ENCODE measurements around the gene INTS3.
"Not testable (repeated sequence)": the region's sequence is repeated elsewhere in the genome, so short reads cannot be mapped to it uniquely, and the experiment has no call there.

The INTS3 gene

DNA sequence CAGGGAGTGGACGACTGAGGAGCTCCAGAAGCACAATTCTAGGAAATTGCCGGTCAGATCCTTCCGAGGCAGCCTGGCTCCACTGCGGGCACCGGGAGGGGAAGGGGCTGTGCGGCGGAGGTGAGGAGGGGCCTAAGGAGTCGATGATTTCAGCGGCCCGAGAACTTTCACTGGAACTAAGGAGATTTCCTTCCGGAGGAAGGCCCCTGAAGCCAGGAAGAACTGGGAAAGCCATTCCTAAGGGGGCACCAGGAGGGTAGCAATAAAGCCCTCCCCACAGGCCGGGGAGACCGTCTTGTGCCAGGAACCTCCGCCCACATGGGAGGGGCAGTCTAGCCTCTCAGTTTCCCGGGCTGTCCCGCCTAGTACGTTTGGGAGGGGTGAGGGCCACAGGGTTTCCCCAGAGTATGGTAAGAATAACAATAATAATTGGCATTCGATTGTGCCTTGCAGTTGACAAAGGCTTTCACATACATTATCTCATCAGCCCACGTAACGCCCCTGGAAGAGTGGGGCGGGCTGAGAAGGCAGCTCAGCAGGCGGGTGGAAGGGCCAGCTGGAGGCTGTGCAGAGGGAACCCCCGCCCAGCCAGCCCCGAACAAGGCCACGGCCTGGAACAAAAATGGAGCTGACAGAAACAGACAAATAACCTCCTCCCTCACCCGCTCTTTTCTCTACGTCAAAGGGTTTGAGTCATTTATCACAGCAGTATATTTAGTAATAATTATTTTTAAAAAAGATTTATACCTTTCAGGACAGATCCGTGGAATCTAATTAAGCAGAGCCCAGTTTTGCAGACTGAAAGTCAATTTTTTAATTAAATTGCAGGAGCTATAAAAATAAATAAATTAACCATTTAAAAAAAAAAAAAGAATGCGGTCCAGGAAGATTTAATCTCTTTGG, 29.6 kb upstream of the INTS3 start:
- no peaks in the 10 kb centered on the region for H4K20me1 ChIP-seq
- H3K9ac ChIP-seq = peak overlapping the region; percentile 4 to 59 (median 29); a peak in 12 of 22 replicates
- H3K4me3 ChIP-seq = peak overlapping the region in 3 of 10 experiments; percentile 1 to 38 (median 28); a peak in 3 of 20 replicates

DNA sequence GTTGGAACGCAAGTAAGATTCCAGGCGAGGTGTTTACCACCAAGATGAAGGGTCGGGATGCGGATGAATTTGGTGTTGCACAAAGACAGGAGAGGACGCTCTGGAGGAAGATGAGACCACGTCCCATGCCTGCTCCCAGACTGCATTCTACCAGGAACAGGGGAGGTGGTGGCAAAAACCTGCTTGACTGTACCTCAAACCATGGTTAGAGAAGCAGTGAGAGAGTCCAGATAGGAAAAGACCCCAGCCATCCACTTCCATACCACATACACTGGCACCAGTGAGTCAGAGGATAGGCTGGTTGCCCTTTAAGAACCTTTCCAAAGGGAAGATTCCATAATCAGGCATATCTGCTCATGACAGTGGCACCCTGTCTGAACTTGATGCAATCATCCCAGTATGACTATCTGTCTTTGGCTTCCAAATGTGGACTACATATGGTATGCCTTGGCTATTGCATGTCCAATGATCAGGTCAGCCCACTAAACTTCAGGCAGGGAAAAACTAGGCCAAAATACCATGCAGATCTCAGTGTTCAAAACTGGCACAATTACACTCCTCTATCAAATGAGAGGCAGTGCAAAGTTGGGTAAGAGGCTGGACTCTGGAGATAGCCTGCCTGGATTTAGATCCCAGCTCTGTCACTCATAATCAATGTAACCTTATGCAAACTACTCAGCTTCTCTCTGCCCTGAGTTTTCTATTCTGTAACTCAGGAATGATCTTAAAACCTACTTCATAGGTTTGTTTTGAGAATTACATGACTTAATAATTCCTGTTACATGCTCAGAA, 28.7 kb upstream of the INTS3 start:
- Histone ChIP-seq H3K4me2 (peak overlapping the region in 6 of 11 experiments; percentile 27 to 72 (median 64); a peak in 6 of 22 replicates), H3K9ac (no peak overlapping the region), H3K4me3 (no peak overlapping the region), H3K27ac (no peak overlapping the region), H3K4me1 (peaks cover 12 to 27% (median 18%) of the 10 kb centered on the region in 10 experiments), H3K27me3 (0 out of 22 replicates have a peak, but pooled peaks cover 0 to 5% (median 0%) of the 10 kb centered on the region in 11 experiments), H4K20me1 (no peaks in the 10 kb centered on the region), H3K36me3 (no peaks in the 10 kb centered on the region), H3K9me3 (replicated peaks in 1 of 11) (no peaks in the 10 kb centered on the region)
- TF ChIP-seq Cebpa-rat (IDR thresholded peaks at IDR 0.05) = no peak

More for the DNA sequence above, 29.6 kb upstream of the INTS3 start:
- 0 out of 22 replicates have a peak, but pooled peaks cover 0 to 5% (median 0%) of the 10 kb centered on the region in 11 experiments for H3K27me3 ChIP-seq
- H3K27ac ChIP-seq = peak overlapping the region in 10 of 11 experiments; percentile 0 to 68 (median 43); a peak in 18 of 22 replicates
- TF ChIP-seq Cebpa-rat (IDR thresholded peaks at IDR 0.05) = no peak
- no peaks in the 10 kb centered on the region for H3K9me3 ChIP-seq (replicated peaks in 1 of 11)
- H3K4me2 ChIP-seq = peak overlapping the region; percentile 27 to 74 (median 62)
- peaks cover 12 to 27% (median 18%) of the 10 kb centered on the region in 10 experiments for H3K4me1 ChIP-seq
- H3K36me3 ChIP-seq = no peaks in the 10 kb centered on the region

DNA sequence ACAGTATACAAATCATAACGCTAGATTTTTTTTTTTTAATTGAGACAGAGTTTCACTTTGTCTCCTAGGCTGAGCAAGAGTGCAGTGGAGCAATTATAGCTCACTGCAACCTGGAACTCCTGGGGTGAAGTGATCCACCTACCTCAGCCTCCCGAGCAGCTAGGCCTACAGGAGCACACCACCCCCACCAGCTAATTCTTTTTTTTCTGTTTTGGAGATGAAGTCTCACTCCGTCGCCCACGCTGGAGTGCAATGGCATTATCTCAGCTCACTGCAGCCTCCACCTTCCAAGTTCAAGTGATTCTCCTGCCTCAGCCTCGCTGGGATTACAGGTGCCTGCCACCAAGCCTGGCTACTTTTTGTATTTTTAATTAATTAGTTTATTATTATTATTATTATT, 28.1 kb upstream of the INTS3 start:
- Histone ChIP-seq H3K27ac (no peak overlapping the region), H3K9me3 (replicated peaks in 1 of 11) (no peaks in the 10 kb centered on the region), H3K36me3 (no peaks in the 10 kb centered on the region), H3K4me1 (peaks cover 12 to 27% (median 18%) of the 10 kb centered on the region in 10 experiments), H3K4me3 (no peak overlapping the region), H3K27me3 (0 out of 22 replicates have a peak, but pooled peaks cover 0 to 5% (median 0%) of the 10 kb centered on the region in 11 experiments), H4K20me1 (no peaks in the 10 kb centered on the region), H3K4me2 (no peak overlapping the region), H3K9ac (no peak overlapping the region)
- TF ChIP-seq Cebpa-rat (IDR thresholded peaks at IDR 0.05) = no peak

DNA sequence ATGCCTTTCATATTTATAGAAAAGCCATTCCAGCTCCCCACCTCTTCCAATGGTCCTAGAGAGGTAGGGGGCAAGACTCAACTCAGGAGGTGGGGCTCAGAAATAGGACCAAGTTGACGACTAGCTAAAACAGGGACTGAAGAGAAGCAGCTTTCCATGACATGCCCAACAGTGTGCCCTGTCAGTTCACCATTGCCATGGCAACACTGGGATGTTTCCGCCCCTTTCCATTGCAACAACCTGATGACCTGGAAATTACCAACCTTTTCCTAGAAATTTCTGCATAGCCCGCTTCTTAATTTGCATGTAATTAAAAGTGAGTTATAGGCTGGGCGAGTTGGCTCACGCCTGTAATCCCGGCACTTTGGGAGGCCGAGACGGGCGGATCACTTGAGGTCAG, 22.4 kb upstream of the INTS3 start:
- Histone ChIP-seq H3K4me3 (no peak overlapping the region), H3K27ac (no peak overlapping the region), H3K9ac (no peak overlapping the region), H3K4me2 (no peak overlapping the region), H3K27me3 (no peaks in the 10 kb centered on the region), H3K4me1 (peaks cover 0 to 10% (median 7%) of the 10 kb centered on the region in 10 experiments; a peak in 10 of 20 replicates), H4K20me1 (no peaks in the 10 kb centered on the region), H3K36me3 (no peaks in the 10 kb centered on the region), H3K9me3 (replicated peaks in 1 of 11) (no peaks in the 10 kb centered on the region)
- no peak for TF ChIP-seq Cebpa-rat (IDR thresholded peaks at IDR 0.05)

DNA sequence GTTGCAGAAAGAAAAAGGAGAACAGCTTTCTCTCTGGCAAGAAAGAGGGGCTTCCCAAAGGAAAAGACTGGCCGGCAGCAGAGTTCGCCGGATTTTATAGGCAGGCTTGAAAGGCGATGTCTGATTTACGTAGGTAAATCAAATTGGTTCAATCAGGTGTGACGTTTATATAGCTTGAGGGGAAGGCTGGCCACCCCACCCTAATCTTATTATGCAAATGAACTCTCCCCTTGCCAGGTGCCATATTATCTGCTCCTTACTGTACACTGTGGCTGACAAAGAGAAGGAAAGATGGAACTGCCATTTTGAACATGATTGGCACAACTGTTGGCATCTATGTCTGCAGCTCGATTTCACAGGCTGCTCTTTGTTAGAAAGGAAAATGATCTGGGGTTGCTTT, 16.8 kb upstream of the INTS3 start:
- Histone ChIP-seq H3K4me1 (peaks cover 0 to 7% (median 0%) of the 10 kb centered on the region in 10 experiments; a peak in 2 of 20 replicates), H3K9ac (no peak overlapping the region), H4K20me1 (no peaks in the 10 kb centered on the region), H3K36me3 (no peaks in the 10 kb centered on the region), H3K4me2 (no peak overlapping the region), H3K27me3 (no peaks in the 10 kb centered on the region), H3K27ac (no peak overlapping the region), H3K9me3 (replicated peaks in 1 of 11) (0 out of 22 replicates have a peak, but pooled peaks cover 0 to 1% (median 0%) of the 10 kb centered on the region in 11 experiments), H3K4me3 (no peak overlapping the region)
- no peak for TF ChIP-seq Cebpa-rat (IDR thresholded peaks at IDR 0.05)

DNA sequence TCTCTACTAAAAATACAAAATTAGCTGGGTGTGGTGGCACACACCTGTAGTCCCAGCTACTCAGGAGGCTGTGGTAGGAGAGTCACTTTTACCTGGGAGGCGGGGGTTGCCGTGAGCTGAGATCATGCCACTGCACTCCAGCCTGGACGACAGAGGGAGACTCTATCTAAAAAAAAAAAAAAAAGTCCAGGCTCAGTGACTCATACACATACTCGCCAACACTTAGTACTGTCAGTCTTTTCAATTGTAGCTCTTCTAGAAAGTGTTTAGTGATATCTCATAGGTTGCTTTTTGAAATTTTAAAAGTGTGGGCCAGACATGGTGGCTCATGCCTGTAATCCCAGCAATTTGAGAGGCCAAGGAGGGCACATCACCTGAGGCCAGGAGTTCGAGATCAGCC, 11.6 kb upstream of the INTS3 start:
- H3K4me1 ChIP-seq; H3K27me3 ChIP-seq; H3K9ac ChIP-seq; H3K36me3 ChIP-seq; H3K27ac ChIP-seq; H3K9me3 ChIP-seq (replicated peaks in 1 of 11); H3K4me2 ChIP-seq; H4K20me1 ChIP-seq; H3K4me3 ChIP-seq: not testable (repeated sequence)

DNA sequence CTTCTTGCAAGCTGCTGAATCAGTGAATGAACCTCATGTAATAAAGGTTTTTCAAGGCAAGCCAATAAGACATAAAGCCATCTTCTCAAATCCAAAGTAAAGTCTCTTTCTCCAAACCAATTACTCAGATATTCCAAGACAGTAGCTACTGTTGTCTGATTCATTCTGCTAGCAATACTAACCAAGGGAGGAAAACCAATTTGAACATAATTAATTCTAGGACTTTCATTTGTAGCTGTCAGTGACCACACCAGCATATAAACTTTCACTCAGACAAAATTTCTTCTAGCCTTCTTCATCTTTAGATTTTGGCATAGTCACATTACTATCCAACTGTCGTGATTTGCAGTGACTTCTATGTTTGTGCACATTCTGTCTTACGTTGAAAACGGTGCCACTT, 10.5 kb upstream of the INTS3 start:
- H3K4me3 ChIP-seq = no peak overlapping the region
- H3K4me1 ChIP-seq = no peaks in the 10 kb centered on the region
- H3K4me2 ChIP-seq = no peak overlapping the region
- TF ChIP-seq Cebpa-rat (IDR thresholded peaks at IDR 0.05) = no peak
- H3K36me3 ChIP-seq = no peaks in the 10 kb centered on the region
- no peaks in the 10 kb centered on the region for H3K27me3 ChIP-seq
- no peak overlapping the region for H3K9ac ChIP-seq
- H3K9me3 ChIP-seq (replicated peaks in 1 of 11) = 0 out of 22 replicates have a peak, but pooled peaks cover 0 to 3% (median 0%) of the 10 kb centered on the region in 11 experiments
- no peak overlapping the region for H3K27ac ChIP-seq
- H4K20me1 ChIP-seq = no peaks in the 10 kb centered on the region

DNA sequence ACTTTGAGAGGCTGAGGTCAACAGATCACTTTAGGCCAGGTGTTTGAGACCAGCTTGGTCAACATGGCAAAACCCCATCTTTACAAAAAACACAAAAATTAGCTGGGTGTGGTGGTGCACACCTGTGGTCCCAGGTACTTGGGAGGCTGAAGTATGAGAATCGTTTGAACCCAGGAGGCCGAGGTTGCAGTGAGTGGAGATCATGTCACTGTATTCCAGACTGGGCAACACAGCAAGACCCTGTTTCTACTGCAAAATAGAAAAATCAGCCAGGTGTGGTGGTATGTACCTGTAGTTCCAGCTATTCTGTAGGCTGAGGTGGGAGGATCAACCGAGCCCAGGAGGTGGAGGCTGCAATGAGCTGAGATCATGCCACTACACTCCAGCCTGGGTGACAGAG, 4.2 kb upstream of the INTS3 start:
- Histone ChIP-seq H4K20me1 (no peaks in the 10 kb centered on the region), H3K4me3 (no peak overlapping the region), H3K9me3 (replicated peaks in 1 of 11) (no peaks in the 10 kb centered on the region), H3K27me3 (no peaks in the 10 kb centered on the region), H3K36me3 (no peaks in the 10 kb centered on the region), H3K27ac (no peak overlapping the region), H3K4me2 (no peak overlapping the region), H3K9ac (no peak overlapping the region), H3K4me1 (peaks cover 13 to 24% (median 16%) of the 10 kb centered on the region in 10 experiments)
- no peak for TF ChIP-seq Cebpa-rat (IDR thresholded peaks at IDR 0.05)

DNA sequence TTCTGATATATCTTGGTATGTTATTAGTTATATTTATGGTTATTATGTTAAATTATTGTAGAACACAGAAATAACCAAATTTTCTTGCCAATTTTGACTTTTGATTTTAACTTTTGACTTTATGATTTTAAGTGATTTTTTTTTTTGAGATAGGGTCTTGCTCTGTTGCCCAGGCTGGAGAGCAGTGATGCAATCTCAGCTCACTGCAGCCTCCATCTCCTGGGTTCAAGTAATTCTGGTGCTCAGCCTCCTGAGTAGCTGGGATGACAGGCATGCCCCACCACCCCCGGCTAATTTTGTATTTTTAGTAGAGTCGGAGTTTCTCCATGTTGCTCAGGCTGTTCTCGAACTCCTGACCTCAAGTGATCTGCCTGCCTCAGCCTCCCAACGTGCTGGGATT, 3.2 kb upstream of the INTS3 start:
- H3K9me3 ChIP-seq (replicated peaks in 1 of 11); H3K9ac ChIP-seq; H3K4me3 ChIP-seq; H4K20me1 ChIP-seq; H3K27me3 ChIP-seq; H3K4me2 ChIP-seq; H3K36me3 ChIP-seq; H3K27ac ChIP-seq: not testable (repeated sequence)
- peaks cover 22 to 32% (median 25%) of the 10 kb centered on the region in 10 experiments for H3K4me1 ChIP-seq
